ENCODE results near the gene TSPO. TPM values are rescaled to one million over a fixed set of nuclear protein-coding genes. Genes with fewer than 3 reads are reported as not detected.

TSPO gene
- total RNA-seq, 2 donors from 2014 or later: 238 to 472 TPM

GRCh38 chr22:43172191-43172590 is 20.8 kb downstream of the TSPO start:
- TF ChIP-seq, protein P1, sequence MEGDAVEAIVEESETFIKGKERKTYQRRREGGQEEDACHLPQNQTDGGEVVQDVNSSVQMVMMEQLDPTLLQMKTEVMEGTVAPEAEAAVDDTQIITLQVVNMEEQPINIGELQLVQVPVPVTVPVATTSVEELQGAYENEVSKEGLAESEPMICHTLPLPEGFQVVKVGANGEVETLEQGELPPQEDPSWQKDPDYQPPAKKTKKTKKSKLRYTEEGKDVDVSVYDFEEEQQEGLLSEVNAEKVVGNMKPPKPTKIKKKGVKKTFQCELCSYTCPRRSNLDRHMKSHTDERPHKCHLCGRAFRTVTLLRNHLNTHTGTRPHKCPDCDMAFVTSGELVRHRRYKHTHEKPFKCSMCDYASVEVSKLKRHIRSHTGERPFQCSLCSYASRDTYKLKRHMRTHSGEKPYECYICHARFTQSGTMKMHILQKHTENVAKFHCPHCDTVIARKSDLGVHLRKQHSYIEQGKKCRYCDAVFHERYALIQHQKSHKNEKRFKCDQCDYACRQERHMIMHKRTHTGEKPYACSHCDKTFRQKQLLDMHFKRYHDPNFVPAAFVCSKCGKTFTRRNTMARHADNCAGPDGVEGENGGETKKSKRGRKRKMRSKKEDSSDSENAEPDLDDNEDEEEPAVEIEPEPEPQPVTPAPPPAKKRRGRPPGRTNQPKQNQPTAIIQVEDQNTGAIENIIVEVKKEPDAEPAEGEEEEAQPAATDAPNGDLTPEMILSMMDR (IDR thresholded peaks at IDR 0.05): no peak
- no peaks in the 10 kb centered on the region for H3K9me3 ChIP-seq
- H3K36me3 ChIP-seq: peaks cover 46% of the 10 kb centered on the region
- H3K4me1 ChIP-seq (ENCODE audit: control insufficient read depth in 1 of 2, low read depth in 2 of 2): no peaks in the 10 kb centered on the region
- no peak for DNase-seq (ENCODE audit: low spot score)
- no peaks in the 10 kb centered on the region for H3K27me3 ChIP-seq (replicated peaks; ENCODE audit: insufficient read depth)
- H3K4me3 ChIP-seq: no peak overlapping the region
- no peak overlapping the region for H3K27ac ChIP-seq
- ATAC-seq (ENCODE audit: insufficient number of reproducible peaks, low FRiP score, low read depth): no peak

GRCh38 chr22:43173566-43173965 is 22.2 kb downstream of the TSPO start:
- TF ChIP-seq, protein P1 (IDR thresholded peaks at IDR 0.05): no peak
- H3K4me1 ChIP-seq (ENCODE audit: control insufficient read depth in 1 of 2, low read depth in 2 of 2): no peaks in the 10 kb centered on the region
- DNase-seq (ENCODE audit: low spot score): no peak
- peaks cover 39% of the 10 kb centered on the region for H3K36me3 ChIP-seq
- H3K27me3 ChIP-seq (replicated peaks; ENCODE audit: insufficient read depth): no peaks in the 10 kb centered on the region
- H3K4me3 ChIP-seq: no peak overlapping the region
- no peaks in the 10 kb centered on the region for H3K9me3 ChIP-seq
- no peak for ATAC-seq (ENCODE audit: insufficient number of reproducible peaks, low FRiP score, low read depth)
- no peak overlapping the region for H3K27ac ChIP-seq

GRCh38 chr22:43173976-43174720 is 22.8 kb downstream of the TSPO start:
- Histone ChIP-seq H3K27ac (no peak overlapping the region), H3K36me3 (peaks cover 44% of the 10 kb centered on the region)
- TF ChIP-seq, protein P1 (IDR thresholded peaks at IDR 0.05): no peak

DNA sequence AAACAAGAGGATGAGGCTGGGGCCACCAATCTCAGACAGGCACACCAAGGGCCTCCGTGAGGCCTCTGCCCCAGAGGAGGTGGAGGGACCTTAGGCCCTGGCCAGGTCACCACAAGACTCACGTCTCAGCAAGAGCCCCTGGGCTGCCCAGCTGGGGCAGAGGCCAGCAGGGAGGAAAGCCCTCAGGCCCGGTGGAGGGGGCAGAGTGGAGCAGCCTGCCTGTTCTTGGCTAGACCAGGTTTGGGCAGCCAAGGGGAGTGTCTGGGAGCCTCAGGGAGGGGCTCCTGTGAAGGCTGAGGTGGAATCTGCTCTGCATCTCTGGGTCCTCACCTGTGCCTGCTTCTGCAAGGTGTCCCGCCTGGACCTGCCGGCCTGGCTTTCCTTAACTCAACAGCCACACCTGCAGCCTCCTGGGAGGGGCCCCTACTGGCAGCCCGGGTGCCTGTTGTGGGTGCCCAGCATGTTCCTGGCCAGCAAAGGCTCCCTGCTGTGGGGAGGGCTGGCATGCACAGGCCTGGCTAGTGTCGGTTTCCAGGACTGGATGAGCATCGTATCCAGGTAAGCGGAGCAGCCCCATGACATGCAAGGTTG is 23.7 kb downstream of the TSPO start:
- no peak overlapping the region for H3K27ac ChIP-seq
- DNase-seq (ENCODE audit: low spot score): no peak
- TF ChIP-seq, protein P1 (IDR thresholded peaks at IDR 0.05): no peak
- H3K9me3 ChIP-seq: no peaks in the 10 kb centered on the region
- no peaks in the 10 kb centered on the region for H3K4me1 ChIP-seq (ENCODE audit: control insufficient read depth in 1 of 2, low read depth in 2 of 2)
- no peaks in the 10 kb centered on the region for H3K27me3 ChIP-seq (replicated peaks; ENCODE audit: insufficient read depth)
- ATAC-seq (ENCODE audit: insufficient number of reproducible peaks, low FRiP score, low read depth): no peak
- H3K4me3 ChIP-seq: no peak overlapping the region
- peaks cover 50% of the 10 kb centered on the region for H3K36me3 ChIP-seq

More at GRCh38 chr22:43173976-43174720, 22.8 kb downstream of the TSPO start:
- ATAC-seq (ENCODE audit: insufficient number of reproducible peaks, low FRiP score, low read depth) (no peak), DNase-seq (ENCODE audit: low spot score) (no peak)
- Histone ChIP-seq H3K4me1 (ENCODE audit: control insufficient read depth in 1 of 2, low read depth in 2 of 2) (no peaks in the 10 kb centered on the region), H3K4me3 (no peak overlapping the region), H3K9me3 (no peaks in the 10 kb centered on the region), H3K27me3 (replicated peaks; ENCODE audit: insufficient read depth) (no peaks in the 10 kb centered on the region)

DNA sequence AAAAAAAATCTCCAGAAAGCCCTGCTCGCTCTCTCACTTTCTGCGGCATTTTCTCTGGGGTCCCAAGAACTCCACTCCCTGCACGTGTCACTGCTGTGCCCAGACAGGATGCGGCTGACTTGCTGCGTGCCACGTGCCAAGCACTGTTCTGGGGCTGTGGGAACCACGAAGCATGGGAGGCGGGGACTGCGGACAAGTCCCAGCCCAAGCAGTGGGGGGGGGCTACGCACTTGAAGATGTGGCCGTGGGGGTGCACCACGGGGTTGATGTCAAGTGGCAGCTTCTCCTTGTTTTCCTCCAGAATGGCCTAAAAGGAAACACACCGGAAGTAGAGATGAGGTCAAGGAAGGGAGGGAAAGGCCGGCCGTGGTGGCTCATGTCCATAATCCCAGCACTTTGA is 24.7 kb downstream of the TSPO start:
- DNase-seq (ENCODE audit: low spot score) (no peak), ATAC-seq (ENCODE audit: insufficient number of reproducible peaks, low FRiP score, low read depth) (no peak)
- Histone ChIP-seq H3K4me1 (ENCODE audit: control insufficient read depth in 1 of 2, low read depth in 2 of 2) (no peaks in the 10 kb centered on the region), H3K27ac (no peak overlapping the region), H3K4me3 (no peak overlapping the region), H3K27me3 (replicated peaks; ENCODE audit: insufficient read depth) (no peaks in the 10 kb centered on the region), H3K9me3 (no peaks in the 10 kb centered on the region), H3K36me3 (peaks cover 44% of the 10 kb centered on the region)
- TF ChIP-seq, protein P1 (IDR thresholded peaks at IDR 0.05): no peak
